HG03045 (cell line): Measurements from ENCODE around the gene OCA2.

ENCODE experiments used
- ATAC-seq: cut with Tn5 transposase; IDR thresholded peaks from one replicate; pipeline ENCODE4 v1.9.1; 2021; ENCODE audit warnings: mild to moderate bottlenecking, moderate library complexity; ENCODE audit not compliant: unreplicated experiment

Gene OCA2

DNA sequence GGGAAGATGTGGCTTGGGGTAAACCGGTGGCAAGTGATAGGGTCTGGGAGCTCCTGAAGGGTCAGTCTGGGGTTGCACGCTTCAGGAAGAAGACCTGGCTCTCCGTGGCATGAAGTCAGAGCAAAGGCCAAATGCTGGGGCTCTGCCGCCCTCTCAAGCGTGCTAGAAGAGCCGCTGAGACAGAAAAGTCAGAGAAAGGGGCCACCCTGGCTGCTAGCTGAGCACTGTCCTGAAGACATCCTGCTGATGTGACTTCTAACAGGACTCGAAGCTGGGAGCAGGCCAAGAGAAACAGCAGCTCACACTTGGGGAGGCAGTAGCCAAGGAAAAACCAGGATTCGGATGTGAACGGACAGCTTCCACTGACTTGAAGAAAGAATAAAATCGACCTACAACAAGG, 270.4 kb downstream of the OCA2 start:
- no peak for ATAC-seq

DNA sequence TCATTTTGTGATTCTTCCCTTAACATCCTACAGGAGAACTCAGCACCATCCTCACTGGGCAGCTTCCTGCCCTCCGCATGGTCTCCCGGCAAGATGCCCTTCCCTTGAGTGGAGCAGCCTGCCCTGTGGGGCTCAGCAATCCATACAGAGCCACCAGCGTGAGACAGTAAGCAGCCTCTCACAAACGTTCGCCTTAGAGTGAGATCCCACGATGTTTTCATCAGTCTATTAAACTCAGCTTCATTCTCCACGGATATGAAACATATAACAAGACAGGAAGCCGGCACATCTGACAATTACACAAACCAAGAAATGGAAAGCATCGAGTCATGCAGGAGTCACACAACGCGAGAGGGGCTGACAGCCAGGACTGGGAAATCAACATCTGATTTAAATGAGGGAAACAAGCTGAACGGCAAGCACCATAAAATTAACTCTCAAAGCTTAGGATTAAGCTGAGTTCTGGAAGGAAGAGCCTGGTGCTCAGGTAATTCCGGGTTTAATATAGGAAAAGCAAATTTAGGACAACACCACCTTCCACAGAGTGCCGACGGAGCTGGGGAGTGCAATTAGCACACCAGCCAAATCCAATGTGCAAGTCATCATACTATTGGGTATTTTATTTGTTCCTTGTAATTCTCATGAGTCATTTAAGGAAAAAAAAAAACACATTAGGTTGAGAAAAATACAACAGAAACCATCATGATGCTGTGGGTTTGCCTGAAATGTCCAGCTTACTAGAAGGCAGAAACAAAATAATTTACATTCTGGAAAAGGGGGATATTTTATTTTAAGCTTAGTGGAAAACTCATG, 272.0 kb downstream of the OCA2 start:
- ATAC-seq: no peak

DNA sequence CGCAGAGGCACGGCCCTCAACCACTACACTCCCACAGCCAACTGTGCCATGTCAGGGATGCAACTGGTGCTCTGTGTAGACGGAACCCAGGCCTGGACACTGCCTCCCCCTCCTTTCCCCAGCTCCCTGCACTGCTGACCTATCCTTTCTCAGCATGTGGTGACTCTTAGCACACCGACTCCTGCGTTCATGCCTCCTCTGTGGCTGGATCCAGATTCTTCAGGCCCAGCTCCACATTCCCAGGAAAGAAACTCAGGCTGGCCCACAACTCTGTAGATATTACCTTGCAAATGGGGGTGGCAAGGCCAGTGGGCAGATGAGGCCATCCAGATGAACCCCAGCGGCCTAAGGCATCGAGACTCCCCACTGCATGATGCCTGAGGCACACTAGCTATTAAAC, 272.7 kb downstream of the OCA2 start:
- no peak for ATAC-seq

DNA sequence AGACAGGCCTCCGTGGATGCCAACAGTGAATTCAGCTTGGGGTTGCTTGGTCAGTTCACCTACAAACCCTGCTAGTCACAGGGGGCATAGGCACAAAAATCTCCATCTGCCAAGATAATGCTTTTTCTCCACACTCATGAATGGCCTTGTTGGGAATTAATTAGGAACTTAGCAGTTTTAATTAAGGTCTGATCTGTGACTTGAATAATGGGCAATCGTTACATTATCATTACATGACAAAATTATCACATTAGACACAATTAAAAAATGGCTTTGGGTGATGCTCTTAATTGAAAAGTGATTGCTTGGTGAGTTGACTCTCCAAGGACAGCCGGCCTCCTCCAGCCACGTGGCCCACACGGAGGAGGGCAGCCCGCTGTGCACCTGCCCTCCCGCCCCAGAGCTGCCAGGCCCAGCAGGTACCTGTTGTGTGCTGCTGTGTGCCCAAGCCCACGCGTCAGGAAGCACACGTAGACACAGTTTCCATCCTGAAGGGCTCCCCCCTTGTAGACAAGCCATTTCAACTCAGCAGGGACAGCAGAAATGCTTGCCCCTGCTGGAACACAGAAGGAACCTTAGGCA, 274.2 kb downstream of the OCA2 start:
- ATAC-seq: no peak

DNA sequence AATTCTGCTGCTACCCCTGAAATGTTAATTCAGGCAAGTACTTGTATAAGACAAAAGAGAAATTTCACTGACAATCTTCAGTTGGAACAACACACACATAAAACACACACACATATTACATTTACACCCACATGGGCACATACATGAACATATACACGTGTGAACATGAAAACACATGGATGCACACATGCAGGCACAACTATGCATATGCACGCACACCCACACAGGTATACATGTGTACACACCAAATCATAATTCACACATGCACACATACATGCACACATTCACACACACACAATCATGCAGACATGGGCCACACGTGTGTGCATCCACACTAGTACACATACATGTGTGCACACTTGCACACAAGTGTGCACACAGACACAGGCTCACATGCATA, 277.8 kb downstream of the OCA2 start:
- ATAC-seq: no peak

DNA sequence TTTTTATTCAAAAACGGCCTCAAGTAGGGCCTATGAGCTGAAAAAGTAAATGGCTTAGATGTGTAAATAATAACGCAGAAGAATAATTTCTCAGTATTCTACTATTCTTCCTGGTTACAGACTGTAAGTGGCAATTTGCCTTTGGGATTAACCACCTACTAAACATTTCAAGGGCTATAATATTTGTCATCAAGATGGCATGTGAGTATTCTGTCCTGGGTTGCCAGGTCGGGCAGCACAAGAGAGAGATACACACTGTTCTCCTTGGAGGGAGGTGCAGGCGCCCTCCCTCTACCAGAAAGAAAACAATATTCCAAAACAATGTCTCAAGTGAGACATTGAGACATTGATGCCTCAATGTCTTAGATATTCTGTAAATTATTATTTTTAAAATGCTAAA, 278.4 kb downstream of the OCA2 start:
- no peak for ATAC-seq

DNA sequence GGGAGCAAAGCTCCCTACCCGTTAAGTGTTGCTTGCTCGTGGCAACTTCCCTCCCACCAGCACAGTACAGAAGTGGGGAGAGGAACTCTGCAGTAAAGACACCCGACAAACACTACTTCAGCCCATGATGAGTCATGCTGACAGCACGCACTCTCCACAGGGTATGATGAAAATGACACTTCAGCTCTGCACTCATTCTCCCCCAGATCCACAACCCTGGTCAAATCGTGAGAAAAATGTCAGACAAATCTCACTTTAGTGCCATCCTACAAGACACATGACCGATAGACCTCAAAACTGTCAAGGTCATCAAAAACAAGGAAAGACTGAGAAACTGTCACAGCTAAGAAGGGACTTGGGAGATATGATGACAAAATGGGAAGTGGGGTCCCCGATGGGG, 278.9 kb downstream of the OCA2 start:
- no peak for ATAC-seq

DNA sequence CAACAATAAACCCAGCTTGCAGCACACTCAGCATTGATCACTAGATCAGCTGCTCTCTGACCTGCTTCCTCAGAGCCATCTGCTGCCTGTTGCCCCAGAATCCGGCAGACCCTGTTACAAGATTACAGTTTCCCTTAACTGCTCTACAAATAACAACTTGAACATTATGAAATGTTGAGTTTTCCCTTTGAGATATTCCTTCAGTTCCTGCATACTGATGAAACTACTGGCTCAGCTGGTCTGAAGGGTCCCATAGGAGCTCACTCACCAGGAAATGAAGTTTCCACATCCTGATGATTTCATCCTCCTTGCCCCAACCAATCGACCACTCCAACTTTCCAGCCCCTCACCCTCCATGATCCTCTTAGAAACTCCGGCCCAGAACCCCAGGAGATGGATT, 281.9 kb downstream of the OCA2 start:
- no peak for ATAC-seq

DNA sequence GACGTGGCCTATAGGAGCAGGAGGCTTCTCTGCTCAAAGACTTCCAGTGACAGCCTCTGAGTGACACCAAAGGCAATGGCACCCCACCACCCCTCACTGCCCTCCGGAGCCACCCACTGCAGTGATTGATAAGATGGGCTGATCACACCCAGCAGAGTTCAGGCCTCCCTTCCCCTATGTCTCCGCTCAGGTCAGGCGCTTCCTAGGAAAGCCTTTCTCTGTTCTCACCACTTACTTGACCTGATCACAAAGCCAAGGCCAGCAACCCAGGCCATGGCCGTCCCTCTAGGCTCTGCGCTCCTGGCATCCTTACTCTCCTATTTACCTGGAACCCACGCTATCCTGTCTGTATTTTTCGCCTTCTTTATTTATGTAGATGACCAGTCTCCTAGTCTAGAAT, 282.3 kb downstream of the OCA2 start:
- ATAC-seq: no peak

DNA sequence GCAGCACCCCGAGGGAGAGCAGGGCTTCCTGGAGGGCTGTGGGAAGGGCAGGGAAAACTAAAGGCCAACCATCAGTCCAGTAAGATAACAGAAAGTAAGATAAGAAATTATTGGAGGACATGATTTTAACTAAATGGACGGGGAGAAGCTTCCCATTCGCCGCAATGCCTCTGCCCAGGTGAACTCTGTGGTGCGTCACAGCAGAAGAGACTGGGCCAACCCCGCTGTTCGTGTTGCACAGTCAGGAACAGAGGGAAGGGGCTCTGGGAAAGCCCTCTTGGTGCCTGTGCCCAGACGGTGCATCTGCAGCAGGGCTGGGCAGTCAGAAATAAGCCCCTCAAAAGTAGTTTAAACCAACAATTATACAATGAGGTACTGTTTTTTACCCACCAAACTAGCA, 284.1 kb downstream of the OCA2 start:
- no peak for ATAC-seq

DNA sequence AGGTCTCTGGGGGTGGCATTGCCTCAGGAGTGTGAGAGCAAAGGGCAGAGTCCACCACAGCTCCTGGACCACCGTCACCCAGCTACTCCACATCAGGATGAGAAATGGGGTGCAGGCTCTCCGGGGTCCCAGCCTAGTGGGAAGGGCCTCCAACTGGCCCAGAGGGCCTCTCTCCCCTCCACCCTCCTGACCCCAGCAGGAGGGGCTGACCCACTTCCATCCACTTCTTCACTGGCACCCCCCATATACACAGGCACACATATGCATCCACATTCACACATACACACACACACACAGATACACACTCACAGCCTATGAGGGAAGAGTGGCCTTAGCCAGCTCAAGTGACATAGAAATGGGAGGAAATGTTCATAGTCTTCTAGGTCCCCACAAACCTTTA, 286.0 kb downstream of the OCA2 start:
- no peak for ATAC-seq

DNA sequence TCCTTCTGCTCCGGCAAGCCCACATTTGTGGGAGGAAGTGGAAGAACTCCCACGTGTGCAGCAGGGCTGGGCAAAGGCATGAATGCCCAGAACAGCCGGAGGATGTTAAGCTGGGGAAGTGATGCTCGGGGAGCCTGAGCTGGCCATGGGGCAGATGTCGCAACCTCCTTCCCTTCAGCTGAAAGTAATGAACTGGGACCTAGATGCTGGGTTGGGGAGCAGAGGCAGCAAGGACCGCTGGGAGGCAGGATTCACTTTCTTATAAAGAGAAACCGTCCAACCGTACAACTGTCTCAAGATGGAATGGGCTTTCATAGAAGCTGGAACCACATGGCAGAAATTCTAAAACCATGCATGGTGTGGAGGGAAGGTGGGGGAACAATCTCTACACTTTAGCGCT, 290.9 kb downstream of the OCA2 start:
- no peak for ATAC-seq

DNA sequence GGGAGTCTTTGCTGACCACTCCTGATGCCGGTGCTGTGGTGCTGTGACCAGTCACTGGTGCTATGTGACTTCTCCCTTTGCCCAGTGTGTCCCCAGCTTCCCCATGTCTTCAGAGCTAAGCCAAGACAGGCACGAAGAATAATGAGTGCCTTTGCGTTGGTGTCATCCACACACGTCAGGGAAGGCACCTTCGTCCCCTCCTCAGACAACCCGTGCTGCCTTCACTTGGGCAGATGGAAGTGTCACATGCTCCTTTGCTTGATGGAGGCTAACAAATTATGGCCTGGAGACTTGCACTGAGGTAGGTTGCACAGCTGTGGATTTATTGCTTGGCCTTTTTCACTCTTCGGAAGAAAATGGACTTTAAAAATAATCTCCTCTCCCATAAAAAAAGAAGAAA, 291.8 kb downstream of the OCA2 start:
- ATAC-seq: no peak

DNA sequence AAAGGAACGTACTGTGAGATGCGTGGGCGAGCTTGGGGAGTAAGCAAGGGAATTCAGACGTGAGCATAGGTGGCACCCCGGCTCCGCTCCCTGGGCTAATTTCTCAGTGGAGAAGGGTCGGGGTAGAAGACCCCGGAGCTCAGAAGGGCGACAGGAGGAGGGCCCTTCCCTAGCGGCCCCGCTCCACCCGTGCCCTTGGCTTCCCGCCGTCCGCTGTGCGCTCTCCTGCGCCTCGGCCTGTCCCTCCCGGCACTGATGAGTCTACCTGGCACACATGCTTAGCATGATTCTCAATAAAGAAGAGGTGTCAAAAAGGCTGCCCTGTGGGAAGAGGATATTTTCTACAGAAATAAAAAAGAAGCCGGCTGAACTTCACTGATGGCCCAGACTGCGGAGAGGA, 292.7 kb downstream of the OCA2 start:
- ATAC-seq: no peak

DNA sequence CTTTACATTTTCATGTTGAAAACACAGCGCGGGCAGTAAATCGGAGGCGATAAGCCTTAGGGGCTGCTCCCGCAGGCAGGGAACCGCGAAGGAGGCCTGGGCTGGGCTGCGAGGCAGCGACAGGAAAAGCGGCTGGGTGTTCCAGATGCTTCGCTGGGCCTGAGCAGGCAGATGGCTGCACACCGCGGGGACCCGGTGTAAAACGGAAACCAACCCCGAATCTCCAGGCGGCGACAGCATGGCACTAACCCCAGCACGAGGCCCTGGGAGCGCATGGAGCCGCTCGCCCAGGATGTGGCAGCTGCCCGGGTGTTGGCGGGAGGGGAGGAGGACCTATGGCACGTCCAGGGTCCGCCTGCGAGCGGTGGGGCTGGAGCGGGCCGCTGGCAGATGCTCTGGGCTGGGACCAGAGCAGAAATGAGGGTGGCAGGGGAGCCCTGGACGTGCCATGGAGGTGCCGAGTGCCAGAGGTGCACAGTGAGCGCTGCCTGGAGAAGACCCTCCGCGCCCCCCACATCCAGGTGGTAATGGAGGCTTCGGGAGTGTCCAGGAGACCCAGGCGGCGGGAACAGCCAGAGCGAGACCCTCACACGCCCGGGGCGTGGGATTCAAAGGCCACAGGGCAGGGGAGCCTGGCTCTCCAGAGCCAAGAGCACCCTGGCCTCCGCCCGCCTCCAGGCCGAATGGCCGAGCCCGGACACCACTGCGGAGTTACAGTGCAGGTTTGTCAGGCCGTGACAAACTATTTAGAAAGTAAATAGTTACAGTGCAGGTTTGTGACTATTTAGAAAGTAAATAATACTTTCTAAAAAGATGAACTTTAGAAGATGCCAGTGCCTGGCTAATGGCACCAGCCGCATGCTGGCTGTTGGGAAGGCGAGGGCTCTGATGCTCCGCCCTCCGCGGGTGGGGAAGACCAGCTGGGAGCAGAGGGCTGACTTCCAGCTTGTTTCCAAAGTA, 293.6 kb downstream of the OCA2 start:
- ATAC-seq: no peak

DNA sequence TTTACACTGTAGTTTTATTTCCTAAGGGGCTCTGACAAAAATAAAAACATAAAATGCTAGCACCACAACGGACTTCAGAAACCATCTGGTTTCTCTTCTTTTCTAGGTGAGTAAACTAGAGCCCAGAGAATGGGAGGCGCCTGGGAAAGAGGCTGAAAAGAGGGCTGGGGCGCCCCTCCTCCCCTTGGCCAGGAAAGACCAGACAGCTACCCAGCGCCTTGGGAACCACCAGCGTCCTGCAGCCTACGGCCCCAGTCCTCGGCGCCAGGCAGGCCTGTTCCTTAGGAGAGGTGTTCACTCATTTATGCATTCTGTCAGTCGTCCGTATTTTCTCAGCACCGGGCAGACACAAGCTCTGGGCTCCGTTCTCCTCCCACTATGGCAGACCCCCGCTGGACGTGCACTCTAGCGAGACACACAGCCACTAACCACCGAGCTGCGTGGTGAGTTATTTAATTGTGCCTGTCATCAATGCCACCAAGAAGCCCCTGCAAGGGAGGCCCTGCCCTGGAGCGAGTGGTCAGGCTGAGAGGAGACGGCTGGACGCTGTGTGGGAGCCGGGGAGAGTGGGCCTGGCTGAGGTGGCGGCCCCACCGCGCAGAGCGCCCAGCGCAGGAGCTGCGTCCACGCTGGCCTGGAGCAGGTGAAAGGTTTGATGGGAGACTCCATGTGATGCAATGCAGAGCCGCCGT, 294.4 kb downstream of the OCA2 start:
- no peak for ATAC-seq

DNA sequence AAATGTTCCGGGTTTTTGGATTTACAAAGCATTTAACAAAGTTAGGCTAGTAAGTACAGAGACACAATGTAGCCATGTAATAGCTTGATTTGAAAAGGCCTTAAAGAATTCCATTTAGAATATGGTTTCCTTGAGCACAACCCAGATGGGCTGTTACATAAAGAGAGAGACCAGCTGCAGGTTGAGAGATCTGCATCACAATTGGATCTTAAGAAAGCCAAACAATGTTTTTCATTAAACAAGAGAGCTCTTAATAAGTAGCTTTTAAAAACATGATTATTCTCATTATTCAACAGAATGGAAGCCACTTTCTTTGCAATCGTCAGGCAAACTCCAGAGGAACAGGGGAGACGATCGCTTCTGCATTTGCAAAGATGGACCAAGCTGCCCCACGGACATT, 300.3 kb downstream of the OCA2 start:
- ATAC-seq: no peak

DNA sequence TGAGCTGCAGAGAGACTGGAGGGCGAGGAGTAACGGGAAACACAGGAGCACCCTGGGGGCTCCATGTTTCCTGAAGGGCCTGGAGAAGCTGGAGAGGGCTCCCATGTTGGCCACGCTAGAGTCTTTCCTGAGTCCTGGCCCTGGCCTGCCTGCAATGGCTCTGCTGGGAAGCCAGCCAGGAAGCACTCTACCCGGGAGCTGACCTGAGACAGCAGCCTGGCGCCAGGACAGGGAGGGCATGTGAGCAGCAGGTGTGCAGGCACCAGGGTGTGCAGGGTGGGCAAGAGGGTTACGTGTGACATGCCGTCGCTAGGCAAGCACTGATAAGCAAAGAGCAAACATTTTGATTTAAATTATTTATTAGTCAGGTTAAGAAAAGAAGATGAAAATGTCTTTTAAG, 301.4 kb downstream of the OCA2 start:
- no peak for ATAC-seq

DNA sequence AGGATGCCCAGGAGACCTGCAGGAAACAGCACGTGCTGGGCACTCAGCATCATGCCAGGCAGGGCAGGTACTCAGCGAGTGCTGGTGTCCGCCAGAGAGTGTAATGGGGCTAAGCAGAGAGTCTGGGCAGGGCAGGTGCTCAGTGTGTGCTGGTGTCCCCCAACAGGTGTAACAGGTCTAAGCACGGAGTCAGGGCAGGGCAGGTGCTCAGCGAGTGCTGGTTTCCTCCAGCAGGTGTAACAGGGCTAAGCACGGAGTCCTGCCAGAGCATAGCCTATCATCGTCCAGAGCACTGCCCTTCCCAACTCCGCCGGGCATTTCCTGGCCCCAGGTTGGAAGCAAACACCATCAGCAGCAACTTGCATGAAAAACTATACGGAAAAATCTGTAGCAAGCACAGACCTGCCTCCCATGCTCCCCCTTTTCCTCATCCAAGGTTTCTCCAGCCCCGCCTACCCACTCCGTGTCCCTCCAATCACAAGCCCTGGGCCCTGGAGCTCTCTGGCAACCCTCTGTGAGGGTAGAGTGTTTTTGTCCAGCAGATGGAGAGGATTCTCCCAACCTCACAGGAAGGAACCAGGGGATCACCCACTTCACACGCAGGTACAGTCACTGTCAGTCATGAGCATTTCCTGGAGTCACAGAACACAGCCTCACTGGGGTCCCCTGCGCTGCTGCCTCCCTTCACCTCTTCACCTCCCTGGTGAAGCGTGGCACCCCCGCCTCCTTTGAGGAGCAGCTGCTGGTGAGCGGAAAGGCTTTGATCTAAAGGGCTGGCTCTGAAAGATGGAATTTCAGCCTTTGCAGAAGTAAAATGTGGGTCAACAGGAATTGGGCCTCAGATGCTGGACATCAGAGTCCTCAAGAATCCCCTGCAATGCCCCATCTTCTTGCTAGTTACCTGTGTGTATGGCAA, 302.5 kb downstream of the OCA2 start:
- ATAC-seq: no peak

DNA sequence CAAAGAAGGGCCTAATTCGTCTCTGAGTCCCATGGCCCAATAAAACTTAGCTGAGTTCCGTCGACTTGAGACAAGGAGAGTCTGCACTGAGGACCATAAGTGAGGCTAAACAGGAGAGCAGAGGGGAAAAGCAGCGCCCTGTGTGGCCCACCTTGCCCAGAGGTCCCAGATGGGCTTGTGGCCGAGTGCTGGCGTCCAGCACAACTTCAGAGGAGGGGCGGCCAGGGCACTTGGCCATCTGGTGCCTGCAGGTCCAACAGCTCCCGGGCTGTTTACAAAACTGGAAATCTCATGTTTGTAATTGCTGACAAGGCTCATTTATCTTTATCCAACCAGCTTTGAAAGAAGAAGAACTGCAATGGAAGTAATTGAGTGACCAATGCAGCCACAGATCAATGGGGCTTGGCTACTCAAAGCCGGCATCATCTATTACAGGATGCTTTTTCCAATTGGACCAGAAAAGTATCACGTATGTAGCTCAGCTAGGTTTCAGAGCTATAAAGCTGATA, 306.3 kb downstream of the OCA2 start:
- ATAC-seq: no peak
